OCI-LY3 (cell line): ENCODE data around the gene TMEM74B.

ENCODE experiments used
- EZH2phosphoT487 ChIP-seq: fragments of 200-600 bp; shearing (Covaris generic); IDR thresholded peaks from 2 replicates; pipeline ENCODE4 v1.6.1; 2018; ENCODE audit warnings: antibody characterized with exemption, mixed run types, low read depth
- TF ChIP-seq, protein P1 (sequence below): fragments of 200-600, 300-600 bp; sonication (generic); IDR thresholded peaks from 2 replicates; pipeline ENCODE4 v1.5.1; 2014; ENCODE audit warnings: antibody characterized with exemption, low read length, low read depth

DNA sequence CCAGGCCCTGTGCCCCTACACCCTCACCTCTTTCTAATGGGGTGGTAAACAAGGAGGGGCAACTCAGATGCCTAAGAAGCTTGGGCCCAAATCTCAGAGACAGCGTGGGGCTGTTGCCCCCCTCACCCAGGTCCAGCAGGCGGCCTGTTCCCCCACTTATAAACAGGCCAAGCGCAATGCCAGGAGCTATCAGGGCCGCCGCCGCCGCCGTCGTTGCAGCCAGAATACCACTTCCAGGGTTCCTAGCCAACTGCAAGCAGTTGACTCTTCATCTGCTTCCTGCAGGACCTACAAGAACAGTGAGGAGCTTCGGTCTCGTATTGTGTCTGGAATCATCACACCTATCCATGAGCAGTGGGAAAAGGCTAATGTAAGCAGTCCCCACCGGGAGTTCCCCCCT, 49.9 kb downstream of the TMEM74B start:
- TF ChIP-seq, protein P1, sequence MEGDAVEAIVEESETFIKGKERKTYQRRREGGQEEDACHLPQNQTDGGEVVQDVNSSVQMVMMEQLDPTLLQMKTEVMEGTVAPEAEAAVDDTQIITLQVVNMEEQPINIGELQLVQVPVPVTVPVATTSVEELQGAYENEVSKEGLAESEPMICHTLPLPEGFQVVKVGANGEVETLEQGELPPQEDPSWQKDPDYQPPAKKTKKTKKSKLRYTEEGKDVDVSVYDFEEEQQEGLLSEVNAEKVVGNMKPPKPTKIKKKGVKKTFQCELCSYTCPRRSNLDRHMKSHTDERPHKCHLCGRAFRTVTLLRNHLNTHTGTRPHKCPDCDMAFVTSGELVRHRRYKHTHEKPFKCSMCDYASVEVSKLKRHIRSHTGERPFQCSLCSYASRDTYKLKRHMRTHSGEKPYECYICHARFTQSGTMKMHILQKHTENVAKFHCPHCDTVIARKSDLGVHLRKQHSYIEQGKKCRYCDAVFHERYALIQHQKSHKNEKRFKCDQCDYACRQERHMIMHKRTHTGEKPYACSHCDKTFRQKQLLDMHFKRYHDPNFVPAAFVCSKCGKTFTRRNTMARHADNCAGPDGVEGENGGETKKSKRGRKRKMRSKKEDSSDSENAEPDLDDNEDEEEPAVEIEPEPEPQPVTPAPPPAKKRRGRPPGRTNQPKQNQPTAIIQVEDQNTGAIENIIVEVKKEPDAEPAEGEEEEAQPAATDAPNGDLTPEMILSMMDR: no peak
- no peak for TF ChIP-seq EZH2phosphoT487
